OCI-LY3 (cell line): Measurements from ENCODE around the gene MADCAM1.

ENCODE experiments used
- EZH2phosphoT487 ChIP-seq: fragments of 200-600 bp; shearing (Covaris generic); IDR thresholded peaks from 2 replicates; pipeline ENCODE4 v1.6.1; 2018; ENCODE audit warnings: antibody characterized with exemption, mixed run types, low read depth
- TF ChIP-seq, protein P1 (sequence below): fragments of 200-600, 300-600 bp; sonication (generic); IDR thresholded peaks from 2 replicates; pipeline ENCODE4 v1.5.1; 2014; ENCODE audit warnings: antibody characterized with exemption, low read length, low read depth

GRCh38 chr19:470701-471100 is 25.6 kb upstream of the MADCAM1 start:
- TF ChIP-seq, protein P1, sequence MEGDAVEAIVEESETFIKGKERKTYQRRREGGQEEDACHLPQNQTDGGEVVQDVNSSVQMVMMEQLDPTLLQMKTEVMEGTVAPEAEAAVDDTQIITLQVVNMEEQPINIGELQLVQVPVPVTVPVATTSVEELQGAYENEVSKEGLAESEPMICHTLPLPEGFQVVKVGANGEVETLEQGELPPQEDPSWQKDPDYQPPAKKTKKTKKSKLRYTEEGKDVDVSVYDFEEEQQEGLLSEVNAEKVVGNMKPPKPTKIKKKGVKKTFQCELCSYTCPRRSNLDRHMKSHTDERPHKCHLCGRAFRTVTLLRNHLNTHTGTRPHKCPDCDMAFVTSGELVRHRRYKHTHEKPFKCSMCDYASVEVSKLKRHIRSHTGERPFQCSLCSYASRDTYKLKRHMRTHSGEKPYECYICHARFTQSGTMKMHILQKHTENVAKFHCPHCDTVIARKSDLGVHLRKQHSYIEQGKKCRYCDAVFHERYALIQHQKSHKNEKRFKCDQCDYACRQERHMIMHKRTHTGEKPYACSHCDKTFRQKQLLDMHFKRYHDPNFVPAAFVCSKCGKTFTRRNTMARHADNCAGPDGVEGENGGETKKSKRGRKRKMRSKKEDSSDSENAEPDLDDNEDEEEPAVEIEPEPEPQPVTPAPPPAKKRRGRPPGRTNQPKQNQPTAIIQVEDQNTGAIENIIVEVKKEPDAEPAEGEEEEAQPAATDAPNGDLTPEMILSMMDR: no peak
- no peak for TF ChIP-seq EZH2phosphoT487
